Right forelimb (tissue), 1 donor: ENCODE measurements around the gene SERPINA5.
A peak's percentile ranks its signal among the peaks of the same experiment; 100 is the strongest.

Source experiments
- DNase-seq: peaks from one replicate; pipeline ENCODE4 v3.0.0-alpha.2; 2018

Gene SERPINA5, protein sequence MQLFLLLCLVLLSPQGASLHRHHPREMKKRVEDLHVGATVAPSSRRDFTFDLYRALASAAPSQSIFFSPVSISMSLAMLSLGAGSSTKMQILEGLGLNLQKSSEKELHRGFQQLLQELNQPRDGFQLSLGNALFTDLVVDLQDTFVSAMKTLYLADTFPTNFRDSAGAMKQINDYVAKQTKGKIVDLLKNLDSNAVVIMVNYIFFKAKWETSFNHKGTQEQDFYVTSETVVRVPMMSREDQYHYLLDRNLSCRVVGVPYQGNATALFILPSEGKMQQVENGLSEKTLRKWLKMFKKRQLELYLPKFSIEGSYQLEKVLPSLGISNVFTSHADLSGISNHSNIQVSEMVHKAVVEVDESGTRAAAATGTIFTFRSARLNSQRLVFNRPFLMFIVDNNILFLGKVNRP

DNA sequence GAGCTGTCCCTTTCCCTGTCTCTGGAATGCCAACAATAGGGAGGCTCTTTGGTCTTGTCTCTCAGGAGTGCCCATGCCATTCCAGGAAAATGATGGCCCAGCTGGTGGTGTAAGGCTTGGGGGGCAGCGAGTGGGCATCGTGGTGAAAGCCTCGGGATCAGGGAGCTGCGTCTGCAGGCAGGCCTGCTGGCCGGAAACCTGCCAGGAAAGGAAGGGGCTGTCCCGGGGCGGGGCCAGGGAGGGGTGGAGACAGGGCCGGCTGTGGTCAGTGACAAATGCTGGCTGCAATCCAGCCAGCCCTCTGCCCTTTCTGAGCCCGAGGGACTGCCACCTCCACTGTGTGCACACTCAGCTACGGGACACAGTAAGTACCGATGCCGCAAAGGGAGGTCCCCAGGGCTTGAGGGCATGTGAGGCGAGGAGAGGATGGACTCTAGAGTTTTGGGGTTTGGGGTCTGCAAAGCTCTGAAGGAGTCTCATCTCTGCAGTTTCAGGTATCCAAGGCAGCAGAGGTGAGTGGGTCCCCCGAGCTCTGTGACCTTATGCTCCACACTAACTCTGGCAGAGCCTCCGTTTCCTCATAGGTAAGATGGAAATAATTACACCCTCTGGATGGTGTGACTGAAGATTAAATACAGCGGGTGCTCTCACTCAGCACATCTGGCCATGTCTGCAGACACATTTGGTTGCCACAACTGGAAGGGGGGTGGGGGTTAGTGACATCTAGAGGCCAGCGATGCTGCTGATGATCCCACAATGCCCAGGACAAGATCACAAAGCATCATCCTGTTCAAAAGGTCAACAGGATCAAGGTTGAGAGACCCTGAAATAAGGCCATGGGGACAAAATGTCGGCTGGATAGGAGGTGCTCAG lies at the start of gene SERPINA5:
SERPINA5 (plus strand) TSS at position 300 of the 873 bp plus-strand sequence. CDS start 5,937 bp downstream, outside the sequence.
- no peak for DNase-seq

DNA sequence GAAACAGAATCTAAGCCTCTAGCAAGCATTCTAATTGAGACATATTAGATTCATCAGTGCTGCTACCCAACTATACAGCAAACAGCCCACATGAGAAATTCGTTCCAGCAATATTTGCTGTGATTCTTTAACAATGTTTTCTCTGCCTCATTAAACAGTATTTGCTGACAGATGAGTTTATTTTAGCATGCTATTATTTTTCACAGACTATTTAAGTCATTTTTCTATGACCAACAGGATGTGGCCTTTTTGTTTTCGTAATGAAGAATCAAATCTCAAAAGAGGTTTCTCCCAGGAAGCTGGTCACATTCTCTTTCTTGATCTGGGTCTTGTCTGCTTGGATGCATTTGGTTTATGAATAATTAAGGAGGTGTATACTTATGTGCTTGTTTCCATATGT lies 48.8 kb upstream of the SERPINA5 start:
- DNase-seq: no peak

- no peak for DNase-seq
These were observed 45.7 kb upstream of the SERPINA5 start for GRCh38 chr14:94535506-94535905.

DNA sequence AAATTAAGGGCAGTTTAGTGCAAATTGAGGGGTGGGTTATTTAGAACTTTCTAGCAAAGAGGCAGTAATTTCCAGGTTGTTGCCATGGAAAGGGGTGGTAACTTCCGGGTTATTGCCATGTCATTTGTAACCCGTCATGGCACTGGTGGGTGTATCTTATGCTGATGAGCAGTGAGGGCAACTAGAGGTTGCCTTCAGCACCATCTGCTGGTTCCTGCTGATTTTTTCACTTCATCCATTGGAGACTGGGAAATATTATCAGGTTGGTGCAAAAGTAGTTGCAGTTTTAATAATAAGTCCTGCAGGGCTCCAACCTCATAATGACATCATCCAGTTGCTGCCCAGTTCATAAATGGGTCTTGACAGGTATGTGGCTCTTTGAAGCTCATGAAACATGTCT lies 44.4 kb upstream of the SERPINA5 start:
- DNase-seq: no peak

DNA sequence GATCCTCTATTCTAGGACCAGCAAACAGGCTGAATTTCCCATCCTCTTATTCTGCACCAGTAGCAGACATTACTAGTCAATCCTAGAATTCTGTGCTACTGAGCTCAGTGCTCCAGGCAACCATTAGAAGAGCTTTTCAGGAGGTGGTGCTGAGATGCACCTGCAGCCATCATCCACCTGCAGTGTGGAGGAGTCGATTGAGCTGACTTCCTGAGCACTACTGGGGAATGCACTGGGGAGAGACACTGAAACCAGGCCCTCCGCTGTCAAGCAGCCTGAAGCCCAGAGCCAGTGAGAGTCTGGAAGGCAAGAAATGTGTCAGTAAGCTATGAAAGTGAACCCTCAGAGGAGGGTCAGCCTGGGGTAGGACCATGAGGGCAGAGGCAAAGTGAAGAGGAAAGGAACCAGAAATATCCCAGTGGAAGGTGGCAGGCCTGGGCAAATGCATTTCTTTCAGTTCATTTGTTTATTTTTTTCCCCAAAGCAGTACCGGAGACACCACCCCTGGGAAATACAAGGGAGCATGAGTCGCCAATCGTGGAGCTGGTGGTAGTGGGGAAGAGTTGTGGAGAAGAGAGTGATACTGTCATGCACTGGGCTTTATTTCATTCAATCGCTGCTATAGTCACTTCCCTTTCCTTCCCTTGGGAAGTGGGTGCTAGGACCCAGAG lies 43.0 kb upstream of the SERPINA5 start:
- DNase-seq: no peak

DNA sequence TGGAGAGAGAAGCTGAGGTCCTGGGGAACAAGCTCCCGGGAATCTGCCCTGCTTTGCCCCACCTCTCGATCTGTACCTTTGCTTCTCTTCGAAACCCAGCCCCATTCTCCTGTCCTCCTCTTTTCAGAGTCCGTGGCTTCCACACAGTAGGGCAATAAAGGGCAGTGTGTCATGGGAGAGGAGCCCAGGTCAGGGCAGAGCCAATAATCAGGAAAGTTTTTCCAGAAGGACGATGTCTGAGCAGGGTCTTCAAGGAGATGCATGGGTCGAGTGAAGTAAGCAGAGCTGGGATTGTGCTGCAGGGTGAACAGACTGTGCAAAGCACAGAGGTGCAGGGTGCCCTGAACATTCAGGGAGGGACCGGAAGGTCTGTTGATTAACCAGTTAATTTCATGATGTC lies 42.0 kb upstream of the SERPINA5 start:
- no peak for DNase-seq

GRCh38 chr14:94540031-94540794 lies 41.0 kb upstream of the SERPINA5 start:
- DNase-seq: no peak

- DNase-seq: no peak
These were observed 39.8 kb upstream of the SERPINA5 start for GRCh38 chr14:94541234-94541975.

GRCh38 chr14:94542111-94542810 lies 39.0 kb upstream of the SERPINA5 start:
- DNase-seq: no peak

GRCh38 chr14:94542811-94543440 lies 38.3 kb upstream of the SERPINA5 start:
- no peak for DNase-seq

GRCh38 chr14:94543449-94544124 lies 37.6 kb upstream of the SERPINA5 start:
- DNase-seq: no peak

- no peak for DNase-seq
These were observed 36.5 kb upstream of the SERPINA5 start for GRCh38 chr14:94544726-94545125.

DNA sequence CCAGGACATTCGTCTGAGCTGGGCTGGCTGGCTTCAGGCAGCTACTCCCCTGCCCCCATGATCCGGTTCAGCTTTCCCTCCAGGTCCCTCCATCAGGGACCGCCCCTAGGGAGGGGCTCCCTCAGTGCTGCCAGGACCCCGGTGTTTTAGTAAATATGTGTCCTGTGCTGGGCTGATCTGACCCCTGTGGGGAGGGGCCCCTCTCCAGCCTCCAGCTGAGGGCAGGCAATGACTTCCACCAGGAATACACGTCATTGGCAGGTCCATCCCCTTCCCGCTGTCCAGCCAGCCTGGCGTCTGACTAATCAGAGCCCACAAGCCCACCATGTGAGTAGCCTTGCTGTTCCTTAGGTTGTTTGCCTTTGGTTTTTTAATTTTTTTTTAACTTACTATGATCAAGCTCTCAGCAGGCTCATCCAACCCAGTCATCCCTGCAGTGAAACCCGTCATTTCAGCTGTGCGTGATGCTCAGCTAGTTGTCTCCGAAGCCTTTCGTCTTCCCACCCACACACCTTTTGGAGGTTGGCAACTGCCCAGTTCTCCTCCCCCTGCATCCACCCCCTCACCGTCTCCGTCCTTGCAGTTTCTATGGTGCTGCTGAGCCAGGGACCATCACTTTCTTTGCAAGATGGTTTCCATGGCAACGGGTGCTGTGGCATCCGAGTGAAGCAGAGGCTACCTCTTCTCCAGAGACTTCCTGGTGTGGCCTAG lies 35.9 kb upstream of the SERPINA5 start:
- no peak for DNase-seq

- DNase-seq: no peak
These were observed 34.0 kb upstream of the SERPINA5 start for GRCh38 chr14:94547151-94547680.

- no peak for DNase-seq
These were observed 33.5 kb upstream of the SERPINA5 start for GRCh38 chr14:94547726-94548125.

- no peak for DNase-seq
These were observed 32.9 kb upstream of the SERPINA5 start for GRCh38 chr14:94548131-94548998.

GRCh38 chr14:94548999-94549985 lies 31.9 kb upstream of the SERPINA5 start:
- DNase-seq: peak; percentile 76
